ENCODE results near the gene RCOR2. TPM values are rescaled to one million over a fixed set of nuclear protein-coding genes. Genes with fewer than 3 reads are reported as not detected.

The RCOR2 gene
- total RNA-seq, 1 donor from 2014 or later = 2.6 TPM

DNA sequence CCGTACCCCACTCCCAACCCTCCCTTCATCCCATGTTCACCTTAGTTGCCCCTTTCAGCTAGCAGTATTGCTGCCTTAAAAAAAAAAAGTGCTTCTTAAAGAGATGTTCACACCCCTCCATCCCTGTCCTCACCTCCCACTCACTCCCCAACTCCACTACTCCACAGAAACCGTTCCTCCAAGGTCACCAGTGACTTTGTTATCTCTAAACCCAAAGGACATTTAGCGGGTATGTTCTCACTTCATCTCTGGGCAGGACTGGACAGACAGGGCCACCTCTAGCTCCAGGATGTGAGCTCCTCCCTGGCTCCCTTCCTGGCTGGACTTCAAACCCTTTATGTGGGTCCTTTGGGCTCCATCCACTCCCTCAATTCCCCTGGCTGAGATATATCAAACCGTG, 6.4 kb upstream of the RCOR2 start:
- H3K4me1 Mint-ChIP-seq (ENCODE audit: unreplicated experiment) = peaks cover 7% of the 10 kb centered on the region
- DNase-seq (ENCODE audit: extremely low spot score, unreplicated experiment) = no peak
- H3K27ac Mint-ChIP-seq (ENCODE audit: unreplicated experiment) = no peak overlapping the region
- peaks cover 16% of the 10 kb centered on the region for H3K27me3 Mint-ChIP-seq (ENCODE audit: unreplicated experiment)
- no peak overlapping the region for H3K4me3 Mint-ChIP-seq (ENCODE audit: unreplicated experiment)
- TF ChIP-seq, protein P1, sequence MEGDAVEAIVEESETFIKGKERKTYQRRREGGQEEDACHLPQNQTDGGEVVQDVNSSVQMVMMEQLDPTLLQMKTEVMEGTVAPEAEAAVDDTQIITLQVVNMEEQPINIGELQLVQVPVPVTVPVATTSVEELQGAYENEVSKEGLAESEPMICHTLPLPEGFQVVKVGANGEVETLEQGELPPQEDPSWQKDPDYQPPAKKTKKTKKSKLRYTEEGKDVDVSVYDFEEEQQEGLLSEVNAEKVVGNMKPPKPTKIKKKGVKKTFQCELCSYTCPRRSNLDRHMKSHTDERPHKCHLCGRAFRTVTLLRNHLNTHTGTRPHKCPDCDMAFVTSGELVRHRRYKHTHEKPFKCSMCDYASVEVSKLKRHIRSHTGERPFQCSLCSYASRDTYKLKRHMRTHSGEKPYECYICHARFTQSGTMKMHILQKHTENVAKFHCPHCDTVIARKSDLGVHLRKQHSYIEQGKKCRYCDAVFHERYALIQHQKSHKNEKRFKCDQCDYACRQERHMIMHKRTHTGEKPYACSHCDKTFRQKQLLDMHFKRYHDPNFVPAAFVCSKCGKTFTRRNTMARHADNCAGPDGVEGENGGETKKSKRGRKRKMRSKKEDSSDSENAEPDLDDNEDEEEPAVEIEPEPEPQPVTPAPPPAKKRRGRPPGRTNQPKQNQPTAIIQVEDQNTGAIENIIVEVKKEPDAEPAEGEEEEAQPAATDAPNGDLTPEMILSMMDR (IDR thresholded peaks at IDR 0.05) = no peak
- H3K36me3 Mint-ChIP-seq (ENCODE audit: unreplicated experiment) = no peaks in the 10 kb centered on the region
- H3K9me3 Mint-ChIP-seq (ENCODE audit: unreplicated experiment) = no peaks in the 10 kb centered on the region

DNA sequence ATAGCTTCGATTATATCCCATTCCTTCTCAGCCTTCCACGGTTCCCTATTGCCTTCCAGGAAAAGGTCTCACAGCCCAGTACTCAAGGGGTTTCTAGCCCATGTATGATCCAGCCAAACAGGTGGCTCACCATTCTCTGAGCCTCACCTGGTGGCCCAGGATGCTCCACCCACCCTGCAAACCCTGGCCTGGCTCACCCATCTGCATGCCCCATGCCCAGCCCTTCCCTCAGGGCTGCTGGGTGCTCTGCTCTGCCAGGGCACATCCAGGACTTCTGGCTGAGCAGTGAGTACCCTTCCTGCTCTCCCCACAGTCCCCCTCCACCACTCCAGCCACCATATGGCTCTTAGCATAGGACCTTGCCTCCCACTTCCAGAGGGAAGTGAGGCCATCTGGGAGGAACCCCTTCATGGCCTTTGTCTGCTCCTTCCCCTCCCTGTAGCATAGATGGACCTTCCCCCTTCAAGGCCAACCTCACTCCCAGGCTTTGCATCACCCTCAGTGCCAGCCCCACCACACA, 5.8 kb upstream of the RCOR2 start:
- Mint-ChIP-seq H3K27me3 (ENCODE audit: unreplicated experiment) (peaks cover 16% of the 10 kb centered on the region), H3K27ac (ENCODE audit: unreplicated experiment) (no peak overlapping the region), H3K9me3 (ENCODE audit: unreplicated experiment) (no peaks in the 10 kb centered on the region), H3K4me1 (ENCODE audit: unreplicated experiment) (peaks cover 8% of the 10 kb centered on the region), H3K4me3 (ENCODE audit: unreplicated experiment) (no peak overlapping the region), H3K36me3 (ENCODE audit: unreplicated experiment) (no peaks in the 10 kb centered on the region)
- TF ChIP-seq, protein P1 (IDR thresholded peaks at IDR 0.05) = no peak
- DNase-seq (ENCODE audit: extremely low spot score, unreplicated experiment) = no peak

DNA sequence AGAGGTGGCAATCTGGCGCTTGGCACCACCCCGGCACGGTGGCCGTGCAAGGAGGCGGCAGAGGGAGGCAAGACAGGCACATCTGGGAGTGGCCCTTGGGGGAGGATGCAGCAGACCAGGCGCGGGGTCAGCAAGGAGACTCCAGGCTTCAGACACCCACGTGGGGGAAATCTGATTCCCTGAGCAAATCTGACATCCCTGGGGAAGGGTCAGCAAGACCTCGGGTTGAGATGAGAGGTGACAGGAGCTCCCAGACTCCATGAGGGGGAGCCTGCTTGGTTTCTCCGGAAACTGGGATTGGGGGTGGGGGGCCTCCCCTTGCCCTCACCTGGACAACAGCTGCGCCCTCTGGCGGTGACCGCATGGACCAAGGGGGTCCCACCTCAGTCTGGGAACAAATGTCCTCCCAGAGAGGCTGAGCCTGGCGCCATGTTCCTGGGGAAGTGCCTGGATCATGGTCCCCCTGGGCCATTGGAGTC, 4.0 kb upstream of the RCOR2 start:
- Mint-ChIP-seq H3K4me3 (ENCODE audit: unreplicated experiment) (no peak overlapping the region), H3K27ac (ENCODE audit: unreplicated experiment) (no peak overlapping the region), H3K36me3 (ENCODE audit: unreplicated experiment) (no peaks in the 10 kb centered on the region), H3K9me3 (ENCODE audit: unreplicated experiment) (no peaks in the 10 kb centered on the region), H3K27me3 (ENCODE audit: unreplicated experiment) (peaks cover 13% of the 10 kb centered on the region), H3K4me1 (ENCODE audit: unreplicated experiment) (peaks cover 16% of the 10 kb centered on the region)
- DNase-seq (ENCODE audit: extremely low spot score, unreplicated experiment) = no peak
- TF ChIP-seq, protein P1 (IDR thresholded peaks at IDR 0.05) = peak; percentile 53

DNA sequence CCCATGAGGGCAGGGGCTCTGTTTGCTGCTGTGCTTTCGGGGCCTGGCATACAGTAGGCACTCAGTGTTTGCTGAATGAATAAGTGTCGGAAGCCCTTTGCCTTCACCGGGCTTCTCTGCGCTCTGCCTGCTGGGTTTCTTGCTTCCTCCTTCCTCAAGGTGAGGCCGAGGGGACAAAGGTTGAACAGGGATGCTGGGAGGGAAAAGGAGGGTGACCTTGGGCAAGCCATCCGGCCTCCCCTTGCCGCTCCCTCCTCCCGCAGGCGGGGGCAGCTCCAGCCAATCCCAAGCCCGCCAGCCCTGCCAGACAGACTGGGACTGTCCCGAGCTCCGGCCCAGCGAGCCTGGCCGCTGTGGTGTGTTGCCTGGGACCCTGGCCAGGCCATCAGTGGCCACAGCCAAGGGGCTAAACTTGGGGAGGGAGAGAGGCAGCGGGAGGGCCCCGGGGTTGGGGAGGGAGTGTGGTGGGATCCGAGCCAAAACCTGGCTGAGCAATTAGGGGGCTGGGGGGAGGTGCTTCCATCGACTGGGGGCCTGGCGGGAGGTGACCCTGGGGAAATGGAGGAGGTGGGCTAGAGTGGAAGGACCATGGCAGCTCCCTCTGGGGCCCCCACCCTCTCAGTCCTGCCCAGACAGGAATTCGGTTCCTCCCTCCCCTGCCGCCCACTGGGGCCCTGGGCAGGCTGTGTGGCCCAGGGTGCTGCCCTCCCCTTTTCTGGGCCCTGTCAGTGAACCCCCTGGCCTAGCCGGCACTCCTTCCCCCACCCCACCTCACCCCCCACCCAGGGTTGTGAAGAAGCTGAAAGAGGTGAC, 3.4 kb upstream of the RCOR2 start:
- Mint-ChIP-seq H3K27me3 (ENCODE audit: unreplicated experiment) (peaks cover 13% of the 10 kb centered on the region), H3K4me3 (ENCODE audit: unreplicated experiment) (no peak overlapping the region), H3K9me3 (ENCODE audit: unreplicated experiment) (no peaks in the 10 kb centered on the region), H3K27ac (ENCODE audit: unreplicated experiment) (no peak overlapping the region), H3K36me3 (ENCODE audit: unreplicated experiment) (no peaks in the 10 kb centered on the region), H3K4me1 (ENCODE audit: unreplicated experiment) (peaks cover 16% of the 10 kb centered on the region)
- no peak for DNase-seq (ENCODE audit: extremely low spot score, unreplicated experiment)
- TF ChIP-seq, protein P1 (IDR thresholded peaks at IDR 0.05) = no peak

Data from osteocyte (in vitro differentiated cells).